Left lung (tissue), 10 donors: Measurements from ENCODE around the gene WDR88. TPM values are rescaled to one million over a fixed set of nuclear protein-coding genes. Genes with fewer than 3 reads are reported as not detected.

ENCODE experiments used
- ATAC-seq: fragments of 200-7000 bp; cut with Tn5 transposase; one replicate; pipeline ENCODE4 v1.9.1; 2020; ENCODE audit warnings: moderate library complexity
- DNase-seq, 4 donors: peaks; one replicate each; pipeline ENCODE4 v3.0.0-alpha.2; 2013 to 2020
- H3K27ac ChIP-seq, 2 donors: fragments of 200-600 bp; sonication (generic) in 1 of 2; one replicate each; pipeline versions ENCODE4 v1.5.0 to v1.8.0; 2020 to 2021
- H3K27me3 ChIP-seq, 2 donors: fragments of 200-600 bp; sonication (generic) in 1 of 2; one replicate each; pipeline versions ENCODE4 v1.5.0 to v1.8.0; 2020 to 2021
- H3K36me3 ChIP-seq, 2 donors: fragments of 200-600 bp; sonication (generic) in 1 of 2; one replicate each; pipeline versions ENCODE4 v1.5.0 to v1.8.0; 2020 to 2021
- H3K4me1 ChIP-seq, 2 donors: fragments of 200-600 bp; one replicate each; pipeline ENCODE4 v1.8.0; 2021
- H3K4me3 ChIP-seq, 2 donors: fragments of 200-600 bp; sonication (generic) in 1 of 2; one replicate each; pipeline versions ENCODE4 v1.5.0 to v1.8.0; 2020 to 2021; ENCODE audit warnings: mild to moderate bottlenecking in 1 of 2
- H3K9me3 ChIP-seq, 2 donors: fragments of 200-600 bp; sonication (generic) in 1 of 2; one replicate each; pipeline versions ENCODE4 v1.5.0 to v1.8.0; 2020 to 2021
- CTCF ChIP-seq, 2 donors: fragments of 200-600 bp; sonication (generic) in 1 of 2; IDR thresholded peaks; one replicate each; pipeline versions ENCODE4 v1.5.0 to v1.8.0; 2021; ENCODE audit warnings: antibody characterized with exemption in 2 of 2
- intact Hi-C, 2 donors: fragments of 100-400 bp; cut with DNase I; formaldehyde crosslinking; loops; one replicate each; pipeline versions ENCODE4 v1.11.2 to v1.14.2; 2022
- polyA plus RNA-seq, 6 donors: library from polyadenylated mRNA; unstranded; fragments of 120-200 nt; gene quantifications; one replicate each; pipeline ENCODE4 v1.2.1, GENCODE V29; 2013; ENCODE audit not compliant: insufficient read length in 6 of 6
- total RNA-seq, 2 donors: library from RNA; stranded (reverse); fragmentation: NEBNext Ultra II Directional; extraction: Animal tissue kit (Norgen Biotek cat#: 25700); gene quantifications; one replicate each; pipeline ENCODE4 v1.2.1, GENCODE V29; 2021
- donor health status: DM: no; HTN: yes; CAD: no.
- donor health status: DM: no; HTN: no; CAD: no.

The WDR88 gene
- total and polyA plus RNA-seq, 8 donors, result 1.2 to 1.9 (median 1.5) TPM; not detected in 2

- H3K27ac ChIP-seq, result no peak overlapping the region
- no peaks in the 10 kb centered on the region for H3K36me3 ChIP-seq
- H3K4me1 ChIP-seq, result peaks cover 3 to 44% of the 10 kb centered on the region in 2 donors
- intact Hi-C loops, result no loop called here
- TF ChIP-seq CTCF (IDR thresholded peaks at IDR 0.05), result no peak
- ATAC-seq (no peak), DNase-seq (peak in 1 of 4 donors; percentile 58)
- no peak overlapping the region for H3K4me3 ChIP-seq
- peaks cover 0 to 42% of the 10 kb centered on the region in 2 donors for H3K27me3 ChIP-seq
- H3K9me3 ChIP-seq, result no peaks in the 10 kb centered on the region
Observed at GRCh38 chr19:33196446-33197193, 64.7 kb downstream of the WDR88 start.

- Histone ChIP-seq H3K4me1 (peaks cover 3 to 44% of the 10 kb centered on the region in 2 donors), H3K9me3 (no peaks in the 10 kb centered on the region), H3K36me3 (peaks cover 0 to 7% of the 10 kb centered on the region in 2 donors), H3K27me3 (peaks cover 0 to 32% of the 10 kb centered on the region in 2 donors), H3K4me3 (no peak overlapping the region), H3K27ac (no peak overlapping the region)
- no peak for ATAC-seq
- intact Hi-C loops, result no loop called here
- TF ChIP-seq CTCF (IDR thresholded peaks at IDR 0.05), result no peak
- peak in 1 of 4 donors; percentile 50 for DNase-seq
Observed at GRCh38 chr19:33197591-33198000, 65.7 kb downstream of the WDR88 start.

- Histone ChIP-seq H3K4me3 (no peak overlapping the region), H3K27ac (no peak overlapping the region), H3K27me3 (peaks cover 0 to 27% of the 10 kb centered on the region in 2 donors), H3K4me1 (peaks cover 3 to 44% of the 10 kb centered on the region in 2 donors), H3K9me3 (no peaks in the 10 kb centered on the region), H3K36me3 (peaks cover 0 to 13% of the 10 kb centered on the region in 2 donors)
- intact Hi-C loops, result no loop called here
- TF ChIP-seq CTCF (IDR thresholded peaks at IDR 0.05), result no peak
- no peak for ATAC-seq
- peak in 1 of 4 donors; percentile 39 for DNase-seq
Observed at GRCh38 chr19:33198169-33198568, 66.3 kb downstream of the WDR88 start.

GRCh38 chr19:33199441-33200265, 67.7 kb downstream of the WDR88 start:
- H3K4me1 ChIP-seq, result peaks cover 3 to 39% of the 10 kb centered on the region in 2 donors
- no peaks in the 10 kb centered on the region for H3K9me3 ChIP-seq
- intact Hi-C loops, result no loop called here
- peaks cover 0 to 18% of the 10 kb centered on the region in 2 donors for H3K36me3 ChIP-seq
- ATAC-seq (no peak), DNase-seq (peak in 1 of 4 donors; percentile 39)
- H3K4me3 ChIP-seq, result no peak overlapping the region
- H3K27ac ChIP-seq, result no peak overlapping the region
- H3K27me3 ChIP-seq, result peaks cover 0 to 19% of the 10 kb centered on the region in 2 donors
- no peak for TF ChIP-seq CTCF (IDR thresholded peaks at IDR 0.05)

GRCh38 chr19:33201473-33201872, 69.6 kb downstream of the WDR88 start:
- Histone ChIP-seq H3K36me3 (peaks cover 0 to 36% of the 10 kb centered on the region in 2 donors), H3K27me3 (peaks cover 0 to 1% of the 10 kb centered on the region in 2 donors), H3K4me1 (peaks cover 0 to 21% of the 10 kb centered on the region in 2 donors), H3K4me3 (no peak overlapping the region), H3K27ac (no peak overlapping the region), H3K9me3 (no peaks in the 10 kb centered on the region)
- intact Hi-C loops, result no loop called here
- ATAC-seq, result no peak
- no peak for TF ChIP-seq CTCF (IDR thresholded peaks at IDR 0.05)
- DNase-seq, result peak in 1 of 4 donors; percentile 41
